ENCODE data around the gene GRB10. TPM values are rescaled to one million over a fixed set of nuclear protein-coding genes. Genes with fewer than 3 reads are reported as not detected.

Gene GRB10
- total and polyA plus RNA-seq, 4 donors, result 11.6 to 68.6 (median 41.0) TPM

- ATAC-seq (ENCODE audit: insufficient read depth, low FRiP score) (no peak), DNase-seq (no peak)
- Histone ChIP-seq H3K27ac (ENCODE audit: low read depth in 1 of 2, low read length in 1 of 2) (no peak overlapping the region), H3K4me1 (ENCODE audit: control insufficient read depth in 5 of 5, insufficient read depth in 5 of 5, low read length in 5 of 5) (peaks cover 0 to 51% (median 2%) of the 10 kb centered on the region in 5 donors), H3K36me3 (ENCODE audit: control insufficient read depth in 4 of 4, insufficient read depth in 4 of 4, low read length in 4 of 4) (peaks cover 0 to 8% (median under 1%) of the 10 kb centered on the region in 4 donors), H3K4me3 (no peak overlapping the region), H3K9ac (ENCODE audit: insufficient read depth in 1 of 2, low read length in 2 of 2) (no peak overlapping the region), H3K27me3 (ENCODE audit: control insufficient read depth in 3 of 3, insufficient read depth in 3 of 3, low read length in 2 of 3) (no peaks in the 10 kb centered on the region), H3K9me3 (ENCODE audit: control insufficient read depth in 4 of 4, insufficient read depth in 3 of 4, low read length in 3 of 4) (no peaks in the 10 kb centered on the region)
- no peak for TF ChIP-seq CTCF (IDR thresholded peaks at IDR 0.05; ENCODE audit: control extremely low read depth, extremely low read depth)
- WGBS, 2 donors, result 92 to 94% methylated on average over 17 of the region's 17 CpGs
Observed at GRCh38 chr7:50659329-50659965, 123.2 kb downstream of the GRB10 start.

GRCh38 chr7:50658696-50659095, 124.0 kb downstream of the GRB10 start:
- H3K4me1 ChIP-seq (ENCODE audit: control insufficient read depth in 5 of 5, insufficient read depth in 5 of 5, low read length in 5 of 5), result peaks cover 0 to 48% (median 2%) of the 10 kb centered on the region in 5 donors
- TF ChIP-seq CTCF (IDR thresholded peaks at IDR 0.05; ENCODE audit: control extremely low read depth, extremely low read depth), result no peak

GRCh38 chr7:50657912-50658311, 124.8 kb downstream of the GRB10 start:
- ATAC-seq (ENCODE audit: insufficient read depth, low FRiP score) (no peak), DNase-seq (no peak)
- Histone ChIP-seq H3K27me3 (ENCODE audit: control insufficient read depth in 3 of 3, insufficient read depth in 3 of 3, low read length in 2 of 3) (no peaks in the 10 kb centered on the region), H3K36me3 (ENCODE audit: control insufficient read depth in 4 of 4, insufficient read depth in 4 of 4, low read length in 4 of 4) (peaks cover 0 to 5% (median 0%) of the 10 kb centered on the region in 4 donors), H3K4me3 (no peak overlapping the region), H3K4me1 (ENCODE audit: control insufficient read depth in 5 of 5, insufficient read depth in 5 of 5, low read length in 5 of 5) (peaks cover 0 to 49% (median 2%) of the 10 kb centered on the region in 5 donors), H3K9me3 (ENCODE audit: control insufficient read depth in 4 of 4, insufficient read depth in 3 of 4, low read length in 3 of 4) (no peaks in the 10 kb centered on the region), H3K9ac (ENCODE audit: insufficient read depth in 1 of 2, low read length in 2 of 2) (no peak overlapping the region), H3K27ac (ENCODE audit: low read depth in 1 of 2, low read length in 1 of 2) (peak overlapping the region; percentile 46 to 63)
- TF ChIP-seq CTCF (IDR thresholded peaks at IDR 0.05; ENCODE audit: control extremely low read depth, extremely low read depth), result no peak
- 84 to 85% methylated on average over 7 of the region's 7 CpGs for WGBS, 2 donors

More at GRCh38 chr7:50658696-50659095, 124.0 kb downstream of the GRB10 start:
- DNase-seq (no peak), ATAC-seq (ENCODE audit: insufficient read depth, low FRiP score) (no peak)
- WGBS, 2 donors, result 73 to 92% methylated on average over 11 of the region's 11 CpGs
- no peaks in the 10 kb centered on the region for H3K27me3 ChIP-seq (ENCODE audit: control insufficient read depth in 3 of 3, insufficient read depth in 3 of 3, low read length in 2 of 3)
- no peaks in the 10 kb centered on the region for H3K9me3 ChIP-seq (ENCODE audit: control insufficient read depth in 4 of 4, insufficient read depth in 3 of 4, low read length in 3 of 4)
- peak overlapping the region; percentile 13 to 46 for H3K27ac ChIP-seq (ENCODE audit: low read depth in 1 of 2, low read length in 1 of 2)
- H3K36me3 ChIP-seq (ENCODE audit: control insufficient read depth in 4 of 4, insufficient read depth in 4 of 4, low read length in 4 of 4), result peaks cover 0 to 7% (median under 1%) of the 10 kb centered on the region in 4 donors
- no peak overlapping the region for H3K9ac ChIP-seq (ENCODE audit: insufficient read depth in 1 of 2, low read length in 2 of 2)
- no peak overlapping the region for H3K4me3 ChIP-seq

Data from lung (tissue), 12 donors.